HG03378 (cell line): ENCODE measurements around the gene STARD13.

Source experiments
- ATAC-seq: cut with Tn5 transposase; IDR thresholded peaks from one replicate; pipeline ENCODE4 v1.9.1; 2021; ENCODE audit warnings: mild to moderate bottlenecking, moderate library complexity; ENCODE audit not compliant: unreplicated experiment

The STARD13 gene

GRCh38 chr13:33101835-33102234 lies 183.7 kb downstream of the STARD13 start:
- no peak for ATAC-seq

- no peak for ATAC-seq
Measured at GRCh38 chr13:33100886-33101285, 184.7 kb downstream of the STARD13 start.

GRCh38 chr13:33099860-33100259 lies 185.7 kb downstream of the STARD13 start:
- ATAC-seq = no peak

GRCh38 chr13:33096886-33097605 lies 188.5 kb downstream of the STARD13 start:
- ATAC-seq = peak; percentile 64

- no peak for ATAC-seq
Measured at GRCh38 chr13:33092073-33092987, 193.2 kb downstream of the STARD13 start.

- ATAC-seq = no peak
Measured at GRCh38 chr13:33091415-33091774, 194.2 kb downstream of the STARD13 start.

- no peak for ATAC-seq
Measured at GRCh38 chr13:33090755-33091414, 194.7 kb downstream of the STARD13 start.

- ATAC-seq = no peak
Measured at GRCh38 chr13:33089311-33089710, 196.2 kb downstream of the STARD13 start.

- ATAC-seq = no peak
Measured at GRCh38 chr13:33087790-33088189, 197.8 kb downstream of the STARD13 start.

GRCh38 chr13:33087091-33087490 lies 198.5 kb downstream of the STARD13 start:
- ATAC-seq = no peak

GRCh38 chr13:33083054-33083453 lies 202.5 kb downstream of the STARD13 start:
- ATAC-seq = no peak

- no peak for ATAC-seq
Measured at GRCh38 chr13:33081666-33082065, 203.9 kb downstream of the STARD13 start.

GRCh38 chr13:33080972-33081590 lies 204.5 kb downstream of the STARD13 start:
- no peak for ATAC-seq

GRCh38 chr13:33079960-33080359 lies 205.6 kb downstream of the STARD13 start:
- ATAC-seq = no peak

GRCh38 chr13:33078263-33078662 lies 207.3 kb downstream of the STARD13 start:
- ATAC-seq = no peak

GRCh38 chr13:33076001-33076992 lies 209.3 kb downstream of the STARD13 start:
- no peak for ATAC-seq

- ATAC-seq = no peak
Measured at GRCh38 chr13:33073338-33073737, 212.2 kb downstream of the STARD13 start.

- ATAC-seq = no peak
Measured at GRCh38 chr13:33072759-33073158, 212.8 kb downstream of the STARD13 start.

GRCh38 chr13:33072282-33072681 lies 213.3 kb downstream of the STARD13 start:
- no peak for ATAC-seq

- no peak for ATAC-seq
Measured at GRCh38 chr13:33070713-33071112, 214.8 kb downstream of the STARD13 start.
